Activated CD8-positive, alpha-beta T cell treated with anti-CD3 and anti-CD28 coated beads for 36 hours (primary cell): ENCODE data around the gene SPRR2G. TPM values are rescaled to one million over a fixed set of nuclear protein-coding genes. Genes with fewer than 3 reads are reported as not detected.

Experiments
- ATAC-seq: fragments of 200-7000 bp; cut with Tn5 transposase; one replicate; pipeline ENCODE4 v1.10.0; 2021; ENCODE audit warnings: mild to moderate bottlenecking, moderate library complexity
- CTCF ChIA-PET: fragments of 350-600 bp; sonication (Branson Sonifier 250); formaldehyde crosslinking; loops from one replicate; lab custom pipeline; 2021; ENCODE audit warnings: antibody characterized with exemption; lab: Charles Lee
- POLR2A ChIA-PET: fragments of 350-600 bp; sonication (Branson Sonifier 250); formaldehyde crosslinking; loops from one replicate; lab custom pipeline; 2021; ENCODE audit warnings: antibody characterized with exemption; lab: Charles Lee
- DNase-seq: peaks from one replicate; pipeline ENCODE4 v3.0.0-alpha.2; 2020
- H3K27ac Mint-ChIP-seq: one replicate; pipeline ENCODE4 v1.8.0; 2021; ENCODE audit warnings: mild to moderate bottlenecking, mixed read lengths
- H3K27me3 Mint-ChIP-seq: one replicate; pipeline ENCODE4 v1.8.0; 2021; ENCODE audit warnings: mixed read lengths
- H3K36me3 Mint-ChIP-seq: one replicate; pipeline ENCODE4 v1.8.0; 2021; ENCODE audit warnings: low read depth, mixed read lengths
- H3K4me1 Mint-ChIP-seq: one replicate; pipeline ENCODE4 v1.8.0; 2021; ENCODE audit warnings: low read depth, mixed read lengths
- H3K4me3 Mint-ChIP-seq: one replicate; pipeline ENCODE4 v1.8.0; 2021; ENCODE audit warnings: mild to moderate bottlenecking, moderate library complexity, mixed read lengths
- H3K9me3 Mint-ChIP-seq: one replicate; pipeline ENCODE4 v1.8.0; 2021; ENCODE audit warnings: mixed read lengths
- CTCF ChIP-seq: fragments of 200-600 bp; IDR thresholded peaks from one replicate; pipeline ENCODE4 v1.8.0; 2022; ENCODE audit warnings: antibody characterized with exemption, mild to moderate bottlenecking
- intact Hi-C: fragments of 100-400 bp; cut with micrococcal nuclease; formaldehyde crosslinking; loops from one replicate; pipeline ENCODE4 v1.10.0; 2022
- total RNA-seq, 2 experiments: library from RNA; stranded (reverse); gene quantifications; one replicate each; pipeline ENCODE4 v1.2.3, GENCODE V29; 2021

Gene SPRR2G
- total RNA-seq: not detected

GRCh38 chr1:153150846-153151245, at the start of gene SPRR2G:
SPRR2G (minus strand) TSS chr1:153150890; CDS start chr1:153150110, 780 bp downstream.
- Mint-ChIP-seq H3K27ac (no peak within 1 kb of the TSS), H3K27me3 (peaks cover 26% of the 10 kb centered on the region), H3K36me3 (no peaks in the 10 kb centered on the region), H3K4me3 (no peak within 1 kb of the TSS), H3K4me1 (no peaks in the 10 kb centered on the region), H3K9me3 (no peaks in the 10 kb centered on the region)
- CTCF ChIA-PET: no interaction called here
- POLR2A ChIA-PET: no interaction called here
- no peak for ATAC-seq
- intact Hi-C loops: no loop called here
- no peak for DNase-seq
- TF ChIP-seq CTCF: no peak

- intact Hi-C loops: no loop called here
- Mint-ChIP-seq H3K9me3 (no peaks in the 10 kb centered on the region), H3K4me3 (no peak overlapping the region), H3K4me1 (no peaks in the 10 kb centered on the region), H3K36me3 (no peaks in the 10 kb centered on the region), H3K27ac (no peak overlapping the region), H3K27me3 (peaks cover 31% of the 10 kb centered on the region)
- ATAC-seq (no peak), DNase-seq (no peak)
- CTCF ChIA-PET: no interaction called here
- no peak for TF ChIP-seq CTCF
- POLR2A ChIA-PET: no interaction called here
Measured at GRCh38 chr1:153195216-153195615, 44.5 kb upstream of the SPRR2G start.

GRCh38 chr1:153194331-153195050, 43.8 kb upstream of the SPRR2G start:
- ChIA-PET CTCF (interaction anchor here (1.5 kb wide), 1 partner anchor 317 kb away, joined by 4 read pairs; no protein-coding TSS in a partner anchor), POLR2A (no interaction called here)
- intact Hi-C loops: no loop called here
- ATAC-seq (no peak), DNase-seq (no peak)
- H3K4me1 Mint-ChIP-seq: no peaks in the 10 kb centered on the region
- H3K27me3 Mint-ChIP-seq: peaks cover 37% of the 10 kb centered on the region
- no peaks in the 10 kb centered on the region for H3K9me3 Mint-ChIP-seq
- no peak overlapping the region for H3K27ac Mint-ChIP-seq
- TF ChIP-seq CTCF: no peak
- no peaks in the 10 kb centered on the region for H3K36me3 Mint-ChIP-seq
- no peak overlapping the region for H3K4me3 Mint-ChIP-seq

- POLR2A ChIA-PET: no interaction called here
Measured at GRCh38 chr1:153192697-153193096, 42.0 kb upstream of the SPRR2G start.

More at GRCh38 chr1:153192697-153193096, 42.0 kb upstream of the SPRR2G start:
- H3K27ac Mint-ChIP-seq: no peak overlapping the region
- intact Hi-C loops: no loop called here
- no peak for TF ChIP-seq CTCF
- no peaks in the 10 kb centered on the region for H3K9me3 Mint-ChIP-seq
- peak; percentile 16 for DNase-seq
- H3K4me3 Mint-ChIP-seq: no peak overlapping the region
- no peak for ATAC-seq
- H3K27me3 Mint-ChIP-seq: peaks cover 35% of the 10 kb centered on the region
- CTCF ChIA-PET: interaction anchor here (0.8 to 1.5 kb wide), 4 partner anchors 40 to 323 kb away, joined by 3 to 6 read pairs (median 4); no protein-coding TSS in a partner anchor
- H3K36me3 Mint-ChIP-seq: no peaks in the 10 kb centered on the region
- H3K4me1 Mint-ChIP-seq: no peaks in the 10 kb centered on the region
